A549 treated with GW870086 at 1 μM for 4 hours (cell line): ENCODE results near the gene WDR81. TPM values are rescaled to one million over a fixed set of nuclear protein-coding genes. Genes with fewer than 3 reads are reported as not detected.

ENCODE experiments used
- total RNA-seq: library from RNA; stranded (reverse); fragments of 200-300 nt; extraction: Qiagen RNA extraction; gene quantifications from 5 replicates; pipeline ENCODE4 v1.2.3, GENCODE V29; 2022; ENCODE audit warnings: low read depth

The WDR81 gene
- total RNA-seq, result 20.0 to 30.4 TPM (median 27.2 TPM) in 5 replicates

DNA sequence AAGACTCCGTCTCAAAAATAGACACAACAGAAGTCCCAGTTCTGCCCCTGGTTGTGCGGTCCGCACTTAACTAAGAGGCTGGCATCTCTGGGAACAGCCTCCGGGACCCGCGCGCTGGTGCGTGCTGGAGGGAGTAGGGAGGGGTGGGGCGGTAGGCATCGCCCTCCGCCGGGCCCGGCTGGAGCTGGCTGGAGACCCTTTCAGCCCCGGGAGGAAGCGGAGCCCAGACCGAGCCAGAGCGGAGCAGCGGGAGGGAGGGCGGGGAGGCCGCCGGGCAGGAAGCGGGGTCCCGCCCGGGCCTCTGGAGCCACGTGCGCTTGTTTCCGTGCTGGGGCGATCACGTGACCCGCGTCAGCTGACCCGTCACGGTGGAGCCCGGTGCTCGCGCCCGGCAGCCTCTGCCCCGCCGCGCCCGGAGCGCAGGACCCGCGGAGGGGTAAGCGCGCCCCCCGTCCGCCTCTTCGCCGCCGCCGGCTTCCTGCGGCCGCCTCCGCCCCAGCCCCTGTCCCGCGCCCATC, at the start of gene WDR81:
TSS of gene WDR81 (plus strand) at position 354 of the 518 bp plus-strand sequence. CDS start 256 bp downstream, outside the sequence.

GRCh38 chr17:1684378-1685189, 39.9 kb upstream of the WDR81 start, which contains the start of gene PRPF8:
Gene PRPF8, minus strand, starts transcription at chr17:1684867. Its CDS starts 296 bp downstream, at chr17:1684571.

DNA sequence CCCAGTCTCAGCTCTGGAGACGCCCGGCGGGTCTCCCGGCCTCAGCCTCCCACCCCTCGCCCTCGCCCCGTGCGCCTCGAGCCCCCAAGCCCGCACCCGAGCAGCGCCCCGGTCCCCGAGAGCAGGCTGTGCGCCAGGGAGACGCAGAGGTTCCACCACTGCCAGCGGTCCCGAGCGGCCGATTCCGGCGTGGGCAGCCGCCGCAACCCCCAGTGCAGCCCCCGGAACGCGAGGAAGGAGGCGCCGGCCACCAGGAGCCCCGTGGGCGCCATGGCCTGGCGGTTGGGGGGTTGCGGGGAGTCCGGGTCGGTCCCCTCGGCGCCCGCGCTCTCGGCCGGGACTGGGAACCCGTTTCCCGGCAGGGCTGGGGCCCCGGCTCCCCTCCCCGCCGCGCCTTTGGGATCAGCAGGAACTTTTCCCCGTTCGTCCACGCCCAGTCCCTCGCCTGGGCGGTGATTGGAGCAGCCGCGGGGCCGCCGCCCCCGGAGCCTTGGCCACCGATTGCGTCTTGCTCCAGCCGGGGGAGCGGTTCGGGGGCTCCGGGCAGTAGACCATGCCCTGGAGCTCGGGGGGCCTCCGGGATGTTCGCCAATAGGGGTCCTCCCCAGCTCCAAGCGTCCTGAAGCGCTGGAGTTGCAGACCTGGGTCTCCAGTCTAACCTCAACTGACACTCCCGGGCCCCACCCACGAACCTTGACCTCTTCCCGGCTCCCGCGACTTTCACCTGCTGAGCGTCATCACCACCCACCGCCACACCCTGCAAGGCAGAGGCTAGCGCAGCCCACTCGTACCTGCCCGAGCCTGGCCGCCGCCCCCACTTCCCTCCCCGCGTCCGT, 14.3 kb upstream of the WDR81 start, which contains the start of gene TLCD2:
TSS of gene TLCD2 (minus strand) at position 407 of the 836 bp plus-strand sequence. CDS start at position 272, 135 bp downstream.

GRCh38 chr17:1742371-1743087, 18.0 kb downstream of the WDR81 start, which contains the start of gene SERPINF2:
Gene SERPINF2, plus strand, starts transcription at chr17:1742871. Its CDS starts 2,125 bp downstream, at chr17:1744996.

Other genes with a start within 250 kb of the WDR81 start
- gene MYO1C, start 232.0 kb upstream of the WDR81 start, total RNA-seq, result 105 to 136 TPM (median 129 TPM) in 5 replicates
- 19.3 to 26.3 TPM (median 23.9 TPM) in 5 replicates for gene INPP5K, start 208.1 kb upstream of the WDR81 start, total RNA-seq
- gene PITPNA, start 161.9 kb upstream of the WDR81 start, total RNA-seq, result 57.4 to 71.2 TPM (median 65.4 TPM) in 5 replicates
- 4.8 to 7.0 TPM (median 5.7 TPM) in 5 replicates for gene SLC43A2, start 95.9 kb upstream of the WDR81 start, total RNA-seq
- gene SCARF1, start 79.0 kb upstream of the WDR81 start, total RNA-seq, result 0.18 to 0.38 TPM (median 0.27 TPM) in 5 replicates
- gene RILP, start 74.8 kb upstream of the WDR81 start, total RNA-seq, result 14.6 to 18.7 TPM (median 18.1 TPM) in 5 replicates
- gene PRPF8, start 39.8 kb upstream of the WDR81 start, total RNA-seq, result 251 to 271 TPM (median 258 TPM) in 5 replicates
- gene TLCD2, start 14.3 kb upstream of the WDR81 start, total RNA-seq, result 0.97 to 1.9 TPM (median 1.6 TPM) in 5 replicates
- 2.8 to 3.5 TPM (median 3.2 TPM) in 5 replicates for gene SERPINF2, start 18.2 kb downstream of the WDR81 start, total RNA-seq
- gene SERPINF1, start 37.4 kb downstream of the WDR81 start, total RNA-seq, result 1.2 to 2.3 TPM (median 1.9 TPM) in 5 replicates
- 8.0 to 10.0 TPM (median 8.9 TPM) in 5 replicates for gene SMYD4, start 105.2 kb downstream of the WDR81 start, total RNA-seq
- gene RPA1, start 105.3 kb downstream of the WDR81 start, total RNA-seq, result 60.2 to 87.1 TPM (median 81.8 TPM) in 5 replicates